HG03457 (cell line): Measurements from ENCODE around the gene RNU6-1.

Experiments
- ATAC-seq: cut with Tn5 transposase; IDR thresholded peaks from one replicate; pipeline ENCODE4 v1.9.1; 2021; ENCODE audit warnings: moderate number of reproducible peaks; ENCODE audit not compliant: unreplicated experiment

The RNU6-1 gene

DNA sequence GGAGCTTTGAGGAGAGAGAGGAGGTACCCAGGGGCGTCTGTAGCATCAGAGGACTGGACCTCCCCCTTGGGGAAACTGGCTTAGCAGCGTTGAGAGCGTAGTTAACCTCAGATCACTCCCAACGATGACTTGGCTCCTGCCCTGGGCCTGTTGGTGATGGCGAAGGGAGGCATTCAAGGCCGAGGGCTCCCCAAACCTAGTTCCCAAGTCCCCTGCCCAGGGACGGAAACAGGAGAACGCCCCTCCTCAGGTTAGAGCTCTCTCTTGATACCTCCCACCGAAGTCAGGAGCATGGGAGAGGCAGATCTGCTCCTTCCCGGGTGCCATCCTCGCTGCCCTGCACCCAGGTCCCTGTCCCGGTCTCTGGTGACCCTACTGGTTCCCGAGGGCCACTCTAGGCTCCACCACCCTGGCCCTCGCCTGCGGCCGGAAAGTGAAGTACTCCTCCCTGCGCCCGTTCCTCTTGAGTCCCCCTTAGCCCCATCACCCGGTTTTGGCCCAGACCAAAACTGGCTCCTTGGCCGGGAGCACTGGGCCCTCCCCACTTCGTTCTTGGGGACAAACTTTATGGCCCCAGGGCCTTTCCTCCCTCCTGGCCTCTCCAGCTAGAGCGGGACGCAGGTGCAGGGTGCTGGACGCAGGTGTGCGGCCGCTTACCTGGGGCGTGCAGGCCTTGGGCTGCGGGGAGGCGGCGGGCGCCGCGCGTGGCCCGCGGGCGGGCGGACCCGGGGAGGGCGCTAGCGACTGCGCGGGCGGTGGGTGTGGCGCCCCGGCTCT is 17.1 kb downstream of the RNU6-1 start:
- no peak for ATAC-seq

DNA sequence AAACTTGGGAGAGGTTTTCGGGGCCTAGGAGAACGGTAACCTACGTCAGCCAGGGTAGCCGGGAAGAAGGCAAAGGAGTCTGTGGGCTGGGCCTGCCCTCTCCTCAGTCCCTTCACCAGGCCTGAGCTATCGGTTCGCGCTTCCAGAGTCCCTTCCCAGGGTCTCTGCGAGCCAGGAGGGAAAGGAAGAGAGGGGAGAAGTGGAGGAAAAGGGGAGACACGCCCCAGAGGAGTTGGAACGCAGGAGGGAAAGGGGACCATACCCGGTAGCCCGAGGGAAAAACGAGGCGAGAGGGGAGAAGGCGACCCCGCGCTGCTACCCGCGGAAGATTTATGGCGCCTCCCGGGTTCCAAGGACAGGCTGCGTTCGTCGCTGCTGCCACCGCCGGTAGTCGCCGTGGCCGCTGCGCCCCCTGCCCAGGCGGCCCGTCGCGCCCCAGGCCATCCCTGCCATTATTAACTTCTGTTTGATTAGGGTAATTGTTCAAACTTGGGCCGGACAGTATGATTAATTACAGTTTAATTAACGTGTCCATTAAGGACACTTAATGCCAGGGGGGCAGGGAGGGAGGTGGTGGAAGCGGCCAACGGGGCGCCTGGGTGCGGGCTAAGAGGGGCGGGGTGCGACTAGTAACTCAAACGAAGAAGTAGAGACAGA is 17.9 kb downstream of the RNU6-1 start:
- ATAC-seq, result no peak

DNA sequence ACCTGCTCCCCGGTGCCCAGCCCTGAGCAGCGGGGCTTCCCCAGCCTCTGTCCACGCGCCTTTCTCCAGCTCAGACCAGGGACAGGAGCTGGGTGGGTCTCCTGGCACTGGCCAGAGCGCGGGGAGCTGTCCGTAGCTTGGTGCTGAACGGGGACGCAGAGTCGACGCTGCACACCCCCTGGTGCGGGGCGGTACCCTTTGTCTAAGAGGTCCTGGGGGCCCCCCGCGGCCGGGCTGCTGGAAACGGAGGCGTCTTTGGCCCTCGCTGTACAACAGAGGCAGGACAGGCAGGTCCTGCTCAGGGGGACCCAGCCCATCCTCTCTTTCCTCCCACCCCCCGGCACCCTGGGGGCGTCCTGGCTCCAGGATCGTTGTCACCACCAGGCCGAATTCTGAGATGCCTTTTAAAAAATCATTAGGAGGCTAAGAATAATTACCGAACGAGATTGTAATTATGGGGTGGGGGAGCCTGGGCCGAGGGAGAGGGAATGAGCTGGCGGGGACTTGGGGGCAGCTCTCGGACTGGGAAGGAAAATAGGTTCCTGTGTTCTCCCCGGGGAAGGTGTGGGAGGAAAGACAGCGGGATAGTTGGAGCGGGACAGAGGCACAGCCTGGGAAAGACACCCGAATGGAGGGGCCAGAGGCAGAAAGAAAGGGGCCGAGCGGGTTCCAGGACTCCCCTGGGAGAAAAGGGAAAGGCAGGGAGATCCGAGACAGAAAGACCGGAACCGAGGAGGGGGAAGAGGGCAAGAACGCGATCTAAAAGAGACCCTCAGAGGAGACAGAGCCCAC is 18.7 kb downstream of the RNU6-1 start:
- ATAC-seq, result no peak

DNA sequence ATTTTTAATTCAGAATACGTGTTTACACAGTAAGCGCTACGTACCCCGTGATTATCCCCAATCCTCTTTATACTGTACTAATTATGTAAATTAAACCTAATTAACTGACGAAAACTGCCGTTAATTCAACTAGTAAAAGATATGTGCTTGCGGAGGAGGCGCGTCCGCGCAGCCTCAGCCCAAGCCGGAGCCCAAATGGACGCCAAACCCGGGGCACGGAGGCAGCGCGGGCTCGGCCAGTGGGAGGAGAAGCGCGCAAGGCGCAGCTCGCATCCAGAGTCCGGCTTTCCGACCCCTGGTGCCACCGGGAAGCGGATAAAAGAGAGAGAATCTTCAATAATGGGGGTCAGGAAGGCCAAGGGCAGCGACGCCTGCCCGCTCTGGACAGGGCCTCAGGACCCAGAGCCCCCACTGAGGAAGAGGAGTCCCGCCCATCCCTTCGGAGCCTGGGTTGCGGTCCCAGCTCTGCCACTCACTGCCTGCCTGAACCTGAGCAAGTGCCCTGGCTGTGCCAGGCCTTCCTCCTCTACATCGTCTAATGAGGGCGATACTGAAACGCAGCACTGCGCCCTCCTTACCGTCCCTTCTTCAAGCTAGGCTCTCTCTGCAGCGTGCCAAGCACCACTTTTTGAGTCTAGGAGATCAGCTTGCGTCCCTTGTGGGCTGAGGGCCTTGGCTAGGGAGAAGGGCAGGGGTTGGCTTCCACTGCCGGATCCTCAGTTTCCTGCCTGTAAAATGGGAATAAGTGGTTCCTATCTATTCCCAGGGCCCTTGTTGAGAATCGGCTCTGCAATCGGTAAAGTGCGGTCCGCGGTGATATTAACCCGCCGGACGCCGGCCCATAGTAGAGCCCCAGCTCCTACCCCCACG is 19.5 kb downstream of the RNU6-1 start:
- no peak for ATAC-seq

DNA sequence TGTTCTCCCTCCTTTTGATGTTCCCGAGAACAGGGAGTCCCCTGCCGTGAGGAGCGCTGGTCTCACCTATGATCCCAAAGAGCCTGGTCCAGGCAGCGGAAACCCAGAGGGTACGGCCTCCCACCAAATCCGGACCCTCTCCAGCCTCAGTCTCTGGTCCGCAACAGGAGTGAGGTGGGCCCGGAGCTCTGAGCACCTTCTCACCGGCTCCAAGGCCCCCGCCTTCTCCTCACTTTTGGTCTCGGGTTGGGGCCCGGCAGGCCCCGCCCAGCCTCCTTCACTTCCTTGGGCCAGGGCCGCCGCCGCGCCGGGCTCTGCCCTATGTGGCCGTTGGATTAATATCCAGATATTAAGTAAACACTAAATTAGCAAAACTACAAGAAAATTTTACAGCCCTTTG is 20.2 kb downstream of the RNU6-1 start:
- ATAC-seq, result no peak

DNA sequence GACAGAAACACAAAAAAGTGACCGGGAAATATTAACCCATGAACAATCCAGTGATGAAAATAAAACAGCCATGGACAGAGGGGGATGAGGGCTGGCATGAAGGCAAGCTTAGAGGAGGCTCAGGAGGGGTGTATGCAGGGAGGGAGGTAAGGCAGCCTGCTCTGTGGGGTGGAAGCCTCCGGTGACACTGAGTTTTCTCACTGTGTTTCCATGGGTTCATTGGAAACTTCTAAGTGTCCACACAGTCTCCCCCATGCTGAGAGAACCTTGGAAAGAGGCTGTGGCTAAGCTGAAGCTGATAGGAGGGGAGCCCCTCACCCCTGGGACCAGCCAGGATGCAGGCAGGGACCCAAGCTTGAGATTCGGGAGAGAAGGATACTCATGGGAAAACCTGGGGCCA is 21.4 kb downstream of the RNU6-1 start:
- no peak for ATAC-seq

DNA sequence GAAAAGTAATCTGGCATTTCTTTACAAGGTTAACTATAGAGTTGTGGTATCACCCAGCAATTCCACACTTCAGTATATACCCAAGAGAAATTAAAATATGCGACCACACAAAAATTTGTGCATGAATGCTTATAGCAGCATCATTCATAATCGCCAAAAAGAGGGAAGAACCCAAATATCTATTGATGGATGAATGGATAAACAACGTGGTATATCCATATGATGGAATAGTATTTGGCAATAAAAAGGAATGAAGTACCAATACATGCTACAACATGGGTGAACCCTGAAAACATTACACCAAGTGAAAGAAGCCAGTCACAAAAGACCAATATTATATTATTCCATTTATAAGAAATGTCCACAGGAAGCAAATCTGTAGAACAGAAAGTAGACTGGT is 23.2 kb downstream of the RNU6-1 start:
- no peak for ATAC-seq

DNA sequence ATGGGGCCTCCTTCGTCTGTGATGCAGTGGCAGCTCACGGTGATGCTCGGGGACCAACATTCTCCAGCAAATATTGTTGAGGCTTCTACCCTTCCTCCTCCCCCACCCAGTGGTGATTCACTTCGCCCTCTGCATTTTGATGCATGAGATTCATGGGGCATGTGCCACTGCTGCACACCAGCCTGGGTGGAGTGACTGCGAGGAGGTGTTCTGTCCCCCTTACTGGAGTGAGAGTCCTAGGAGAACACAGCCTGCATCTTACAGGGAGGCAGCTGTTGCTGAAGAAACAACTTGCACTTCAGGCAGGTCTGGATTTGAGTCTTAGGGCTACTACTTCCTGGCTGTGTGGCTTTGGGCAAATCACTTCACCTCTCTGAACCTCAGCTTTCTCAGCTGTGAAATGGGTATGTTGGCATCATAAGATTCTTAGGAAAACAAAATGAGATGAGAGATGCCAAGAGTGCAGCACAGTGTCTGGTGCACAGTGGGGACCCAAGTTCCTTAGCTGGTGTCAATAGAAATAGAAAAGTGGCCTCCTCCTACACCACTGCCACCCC is 24.7 kb downstream of the RNU6-1 start:
- ATAC-seq, result no peak

DNA sequence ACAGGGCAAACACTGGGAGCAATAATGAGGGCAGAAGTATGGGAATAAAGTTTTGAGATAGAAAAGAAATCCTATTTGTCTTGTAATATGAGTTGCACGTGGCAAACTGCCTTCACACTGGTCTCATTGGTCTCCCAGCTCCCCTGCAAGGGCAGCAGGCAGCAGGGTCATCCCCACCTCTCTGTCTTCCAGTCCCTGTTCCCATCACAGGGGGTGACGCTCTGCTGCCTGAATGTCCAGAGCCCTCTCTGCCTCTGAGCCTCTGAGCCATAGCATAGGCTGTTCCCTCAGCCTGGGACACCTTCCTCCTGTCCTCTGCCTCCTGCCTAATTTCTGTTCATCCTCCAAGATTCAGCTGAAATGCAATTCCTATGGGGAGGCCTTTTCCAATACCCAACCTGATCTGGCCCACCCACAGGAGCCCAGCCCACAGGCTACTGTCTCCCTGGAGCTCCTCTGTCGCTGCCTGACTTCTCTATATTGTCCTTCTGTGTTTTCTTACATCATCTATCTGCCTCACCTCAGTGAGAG is 26.7 kb downstream of the RNU6-1 start:
- ATAC-seq, result no peak

DNA sequence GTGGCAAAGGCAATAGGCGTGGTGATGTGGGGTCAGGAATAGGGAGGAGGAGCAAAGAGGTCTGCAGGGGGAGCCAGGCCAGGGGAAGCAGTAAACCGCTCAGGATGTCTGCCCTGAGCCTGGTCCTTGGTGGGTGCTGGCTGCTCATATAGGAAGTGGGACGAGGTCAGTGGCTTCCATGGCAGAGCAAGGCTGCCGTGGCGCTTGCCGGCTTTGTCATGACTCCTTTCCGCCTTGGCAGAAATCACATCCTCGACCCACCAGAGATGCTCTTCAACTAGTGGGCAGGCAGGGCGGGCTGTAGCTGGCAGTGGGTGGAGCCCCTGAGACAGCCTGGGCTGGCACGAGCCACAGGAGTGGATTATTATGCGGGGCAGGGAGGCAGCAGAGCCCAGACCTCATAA is 27.6 kb downstream of the RNU6-1 start:
- ATAC-seq, result no peak

DNA sequence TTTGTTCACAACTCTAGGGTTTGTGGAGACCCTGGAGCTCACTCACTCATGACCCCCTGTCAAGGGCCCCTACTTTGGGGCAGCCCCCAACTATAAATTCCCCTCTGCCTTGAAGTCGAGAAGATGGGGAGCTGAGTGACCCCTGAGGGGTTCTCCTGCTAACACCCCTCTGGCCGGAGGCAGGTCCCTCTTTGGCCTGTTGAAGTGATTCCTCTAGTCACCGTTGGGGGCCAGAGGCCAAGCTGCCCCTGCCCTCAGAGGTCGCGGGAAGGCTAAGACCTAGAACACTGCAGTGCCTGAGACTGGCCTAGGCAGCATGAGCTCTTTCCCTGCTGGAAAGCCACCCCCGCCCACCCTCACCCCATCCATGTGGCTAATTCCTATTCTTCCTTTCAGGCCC is 30.0 kb downstream of the RNU6-1 start:
- ATAC-seq, result no peak

DNA sequence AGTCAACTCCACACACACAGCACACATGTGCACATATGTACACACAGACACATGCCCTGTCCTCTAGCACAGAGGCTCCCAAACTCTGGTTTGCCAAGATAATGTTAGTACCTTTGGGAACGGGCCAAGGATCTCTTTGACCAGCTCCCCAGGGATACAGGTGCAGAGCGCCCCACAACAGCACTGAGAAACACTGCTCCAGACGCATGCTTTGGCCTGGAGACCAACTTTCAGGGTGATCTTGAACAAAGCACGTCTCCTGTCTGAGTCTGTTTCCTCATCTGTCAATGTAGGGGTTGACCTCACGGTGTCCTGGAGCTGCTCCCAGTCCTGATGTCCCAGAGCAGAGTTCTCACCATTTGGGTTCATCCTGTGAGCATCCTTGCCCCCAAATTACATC is 30.4 kb downstream of the RNU6-1 start:
- no peak for ATAC-seq

DNA sequence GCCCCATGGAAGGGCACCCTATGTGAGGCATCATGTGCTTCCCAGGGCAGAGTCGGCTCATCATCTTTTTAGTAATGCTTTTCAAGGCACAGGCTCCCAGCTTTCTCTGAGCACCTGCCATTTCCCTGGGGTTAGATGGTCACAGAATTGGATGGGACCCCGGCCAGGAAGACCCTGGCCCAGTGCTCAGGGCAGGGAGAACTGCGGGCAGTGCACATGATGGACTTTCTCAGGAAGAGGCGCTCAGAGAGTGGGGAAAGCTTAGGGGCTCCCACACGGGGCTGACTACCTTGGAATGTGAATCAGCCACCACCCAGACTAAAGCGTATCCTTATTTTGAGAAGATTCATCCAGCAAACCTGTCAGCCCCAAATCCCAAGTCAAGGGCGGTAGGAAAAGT is 31.0 kb downstream of the RNU6-1 start:
- no peak for ATAC-seq

DNA sequence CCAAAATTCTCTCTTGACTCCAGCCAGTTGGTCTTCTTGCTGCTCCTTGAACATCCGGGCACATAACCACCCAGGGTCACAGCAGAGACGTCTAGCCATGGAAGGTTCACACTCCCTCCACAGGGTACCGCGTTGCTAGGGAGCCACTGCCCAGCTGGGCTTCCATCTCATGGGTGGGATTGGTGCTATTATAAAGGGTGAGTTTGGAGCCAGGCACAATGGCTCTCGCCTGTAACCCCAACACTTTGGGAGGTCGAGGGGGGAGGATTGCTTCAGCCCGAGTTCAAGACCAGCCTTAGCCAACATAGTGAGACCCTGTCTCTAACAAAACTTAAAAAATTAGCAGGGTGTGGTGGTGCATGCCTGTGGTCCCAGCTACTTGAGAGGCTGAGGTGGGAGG is 32.0 kb downstream of the RNU6-1 start:
- ATAC-seq, result no peak

DNA sequence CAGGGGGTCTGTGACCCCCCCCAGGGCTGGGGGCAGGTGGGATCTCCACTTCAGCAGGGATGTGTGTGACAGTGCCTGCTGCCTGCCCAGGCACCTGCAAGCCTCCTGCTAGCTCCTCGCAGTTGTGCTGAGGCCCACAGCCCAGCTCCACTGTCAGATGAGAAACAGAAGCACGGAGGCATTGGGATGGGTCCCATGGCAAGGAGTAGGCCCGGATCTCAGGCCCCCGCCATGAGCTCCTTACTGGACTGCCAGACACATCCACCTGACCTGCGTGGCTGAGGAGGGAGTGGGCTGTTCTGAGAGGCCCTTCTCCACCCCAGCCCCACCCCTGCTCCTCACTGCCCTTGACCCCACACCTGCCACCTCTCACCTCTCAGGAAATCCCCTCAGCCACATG is 32.7 kb downstream of the RNU6-1 start:
- ATAC-seq, result no peak

DNA sequence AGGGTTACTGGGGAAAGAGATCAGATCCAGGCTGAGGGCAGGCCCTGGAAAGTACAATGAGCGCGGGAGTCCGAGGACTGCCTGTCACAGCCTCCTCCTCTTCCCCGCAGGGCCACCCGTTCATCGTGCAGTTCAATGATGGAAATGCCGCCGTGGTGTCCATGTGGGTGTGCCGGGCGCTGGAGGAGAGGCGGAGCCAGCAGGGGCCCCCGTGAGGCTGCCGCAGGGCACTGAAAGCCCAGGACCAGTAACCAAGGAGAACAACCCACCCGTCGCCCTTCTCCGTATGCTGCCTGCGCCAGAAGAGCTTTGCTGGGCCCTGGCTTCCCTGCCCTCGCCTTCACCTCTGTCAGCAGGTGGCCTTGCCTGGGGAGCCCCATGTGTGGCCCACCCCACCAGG is 33.3 kb downstream of the RNU6-1 start:
- ATAC-seq, result no peak

DNA sequence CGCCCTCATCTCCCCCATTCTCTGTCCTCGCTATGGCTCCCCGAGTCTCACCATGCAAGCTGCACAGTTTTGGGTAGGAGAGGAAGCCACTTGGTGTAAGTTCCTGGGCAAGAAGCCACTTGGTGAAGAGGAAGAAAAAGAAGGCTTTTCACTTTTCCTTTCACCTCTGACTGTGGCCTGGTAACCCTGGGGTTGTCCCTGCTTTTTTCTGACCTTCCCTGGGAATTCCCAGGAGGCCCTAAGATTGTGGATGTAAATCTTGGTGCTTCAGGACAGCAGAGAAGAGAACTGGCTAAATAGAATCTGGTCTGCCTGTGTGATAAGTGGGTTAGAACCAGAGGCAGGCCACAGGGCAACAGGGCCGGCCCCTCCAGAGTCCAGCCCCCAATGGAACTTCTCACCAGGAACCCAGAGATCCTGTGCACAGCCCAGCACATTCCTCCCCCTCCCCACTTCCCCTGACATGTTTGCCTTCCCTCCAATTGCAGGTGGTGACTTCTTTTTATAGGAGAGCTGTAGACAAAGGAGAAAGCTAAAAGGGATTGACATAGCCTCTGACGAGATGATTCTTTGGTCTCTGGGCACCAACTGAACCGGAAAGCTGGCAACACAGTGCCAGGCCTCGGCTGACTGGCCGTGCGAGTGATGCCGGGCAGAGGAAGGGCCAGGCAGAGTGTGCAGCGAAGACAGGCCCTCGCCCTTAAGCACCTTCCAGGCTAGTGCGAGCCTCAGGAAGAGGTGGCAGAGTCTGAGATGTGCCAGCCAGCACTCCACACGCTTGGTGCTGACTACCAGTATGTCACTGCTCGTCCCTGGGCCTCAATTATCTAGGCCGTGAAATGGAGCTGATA is 34.0 kb downstream of the RNU6-1 start:
- no peak for ATAC-seq

DNA sequence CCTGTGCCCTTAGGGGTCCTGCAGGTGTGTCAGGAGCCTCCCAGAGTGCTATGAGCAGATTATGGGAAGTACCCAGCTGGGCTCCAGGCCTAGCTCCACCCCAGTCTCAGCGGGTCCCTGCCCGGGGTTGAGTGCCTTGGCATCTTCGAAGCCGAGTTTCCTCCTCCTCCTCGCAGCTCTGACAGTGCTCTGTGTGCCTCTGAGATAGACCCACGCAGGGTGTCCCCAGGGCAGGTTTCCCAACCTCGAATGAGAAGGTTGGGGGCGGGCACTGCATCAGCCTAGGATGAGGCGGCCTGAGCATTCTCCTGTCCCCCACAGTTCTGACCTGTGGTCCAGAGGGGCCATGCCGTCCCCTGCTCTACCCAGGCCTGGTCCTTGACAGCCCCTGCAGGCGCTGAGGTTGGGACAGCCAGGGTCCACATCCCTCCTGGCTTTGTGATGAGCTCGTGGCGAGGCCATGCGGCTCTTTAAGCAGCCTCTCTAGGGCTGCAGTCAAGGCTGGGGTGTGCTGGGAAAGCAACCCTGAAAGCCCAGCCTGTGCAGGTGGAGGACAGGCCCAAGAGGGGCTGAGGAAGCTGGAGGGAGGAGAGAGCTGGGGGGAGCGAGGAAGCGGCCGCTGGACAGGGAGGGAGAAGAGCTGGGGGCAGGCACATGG is 34.7 kb downstream of the RNU6-1 start:
- ATAC-seq, result no peak
